GM19043 (cell line): ENCODE data around the gene GPR146.
"Not testable (repeated sequence)": the region's sequence is repeated elsewhere in the genome, so short reads cannot be mapped to it uniquely, and the experiment has no call there.

Source experiments
- ATAC-seq: cut with Tn5 transposase; IDR thresholded peaks from one replicate; pipeline ENCODE4 v1.9.1; 2021; ENCODE audit warnings: low read depth; ENCODE audit not compliant: unreplicated experiment

Gene GPR146

GRCh38 chr7:1024876-1025742, 19.2 kb upstream of the GPR146 start:
- no peak for ATAC-seq

GRCh38 chr7:1025743-1026581, 18.4 kb upstream of the GPR146 start:
- no peak for ATAC-seq

DNA sequence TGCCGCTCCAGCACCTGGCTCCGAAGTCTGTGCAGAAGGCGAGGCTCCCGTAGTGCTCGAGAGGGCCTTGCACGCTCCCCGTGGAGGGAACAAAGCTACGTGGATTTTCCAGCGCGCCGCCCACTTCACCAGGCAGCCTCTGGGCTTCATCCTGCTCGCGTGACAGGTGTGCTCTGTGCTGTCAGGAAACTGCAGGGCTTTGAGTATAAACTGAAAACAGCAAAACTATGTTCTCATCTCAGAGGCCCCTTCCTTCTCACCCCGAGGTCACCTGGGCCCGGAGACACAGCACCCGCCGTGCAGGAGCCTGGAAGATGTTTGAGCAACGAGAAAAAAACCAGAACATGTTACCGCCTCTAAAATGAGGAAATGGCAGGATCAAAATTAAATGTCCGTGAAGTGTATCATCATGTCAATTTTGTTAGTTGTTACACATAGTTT, 17.6 kb upstream of the GPR146 start:
- ATAC-seq = no peak

DNA sequence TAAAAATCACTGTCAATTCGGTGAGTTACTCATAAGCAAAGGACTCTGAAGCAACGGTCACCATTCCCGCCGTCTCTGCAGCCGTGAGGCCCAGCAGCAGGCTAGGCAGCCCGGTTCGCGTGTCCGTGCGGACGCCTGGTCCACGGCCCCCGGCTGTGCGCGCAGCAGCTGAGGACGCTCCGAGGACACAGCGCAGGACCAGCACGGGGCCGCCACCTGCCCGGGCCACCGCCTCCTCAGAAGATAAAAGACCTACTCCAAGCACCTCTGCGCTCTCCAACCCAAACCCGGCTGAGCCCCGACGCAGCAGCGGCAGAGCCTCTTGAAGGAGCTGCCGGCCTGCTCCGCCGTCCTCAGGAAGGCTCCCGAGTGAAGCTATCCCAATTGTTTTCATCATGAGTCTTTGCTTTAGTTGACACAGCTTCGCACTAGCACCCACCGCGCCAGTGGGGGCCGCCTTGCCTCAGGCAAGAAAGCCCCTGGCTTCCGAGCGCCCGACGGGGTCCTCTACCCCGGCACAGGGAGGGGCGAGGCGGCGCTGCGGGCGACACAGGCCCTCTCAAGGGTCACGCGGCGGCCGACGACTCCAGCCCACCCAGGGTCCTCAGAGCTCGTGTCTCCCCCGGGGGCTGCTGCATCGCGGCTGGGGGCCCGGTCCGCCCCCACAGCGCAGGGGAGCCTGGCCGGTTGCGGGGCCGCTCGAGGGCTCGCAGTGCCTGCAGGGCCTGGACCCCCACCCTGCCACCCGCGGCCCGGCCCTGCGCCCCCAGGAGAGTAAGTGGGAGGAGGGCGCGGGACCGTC, 16.9 kb upstream of the GPR146 start:
- no peak for ATAC-seq

- ATAC-seq = peak; percentile 44
These were observed 16.1 kb upstream of the GPR146 start for GRCh38 chr7:1028044-1028770.

GRCh38 chr7:1028775-1029636, 15.3 kb upstream of the GPR146 start:
- no peak for ATAC-seq

- no peak for ATAC-seq
These were observed 14.5 kb upstream of the GPR146 start for GRCh38 chr7:1029637-1030443.

DNA sequence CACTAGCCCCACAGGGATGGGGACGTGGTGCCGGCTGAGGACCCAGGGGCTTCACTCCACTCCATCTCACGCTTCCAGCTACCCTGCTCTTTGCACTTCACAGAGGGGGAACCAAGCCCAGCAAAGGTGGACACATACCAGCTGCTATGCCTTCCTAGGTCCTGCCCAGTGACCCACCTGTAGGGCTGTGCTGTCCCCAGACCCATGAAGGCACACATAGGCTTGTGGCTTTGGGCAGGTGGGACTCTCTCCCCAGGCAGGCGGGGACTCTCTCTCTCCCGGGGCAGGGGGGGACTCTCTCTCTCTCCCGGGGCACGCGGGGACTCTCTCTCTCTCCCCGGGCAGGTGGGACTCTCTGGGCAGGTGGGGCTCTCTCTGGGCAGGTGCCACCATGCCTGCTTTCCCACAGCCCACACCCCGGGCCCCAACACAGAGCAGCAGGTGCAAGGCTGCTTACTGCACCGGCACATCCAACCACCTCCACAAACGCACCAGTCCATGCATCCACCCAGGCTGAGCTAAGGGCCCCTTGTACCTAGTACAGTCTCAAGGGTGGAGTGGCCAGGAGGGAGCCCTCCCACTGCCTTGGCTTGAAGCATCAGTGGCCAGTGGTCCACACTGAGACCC, 13.8 kb upstream of the GPR146 start:
- ATAC-seq = no peak

DNA sequence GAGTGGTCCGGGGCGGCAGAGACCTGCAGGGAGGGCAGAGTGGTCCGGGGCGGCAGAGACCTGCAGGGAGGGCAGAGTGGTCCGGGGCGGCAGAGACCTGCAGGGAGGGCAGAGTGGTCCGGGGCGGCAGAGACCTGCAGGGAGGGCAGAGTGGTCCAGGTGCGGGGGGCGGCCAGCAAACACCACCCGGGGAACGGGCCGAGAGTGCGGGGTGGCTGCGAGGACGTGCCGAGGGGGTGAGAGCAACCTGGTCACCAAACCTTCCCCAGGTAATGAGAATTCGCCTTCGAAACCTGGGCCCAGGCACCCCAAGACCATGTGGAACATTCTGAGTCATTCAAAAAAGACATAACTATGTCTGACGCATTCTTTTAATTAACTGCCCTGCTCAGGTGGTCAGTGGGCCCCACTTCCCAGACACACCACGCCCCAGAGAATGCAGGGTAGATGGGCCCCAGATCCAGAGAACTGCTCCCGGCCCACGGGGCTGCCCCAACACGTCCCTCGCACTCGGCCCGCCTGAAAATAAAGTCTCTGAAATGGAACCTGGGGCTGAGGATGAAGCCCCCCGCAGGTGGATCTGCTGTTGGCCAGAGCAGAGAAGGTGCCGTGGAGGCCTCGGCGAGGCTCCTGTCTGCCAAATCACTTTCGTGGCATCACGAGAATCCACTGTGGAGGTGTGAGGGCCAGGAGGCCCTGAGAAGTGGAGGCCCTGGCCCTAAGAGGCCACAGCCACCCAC, 12.5 kb upstream of the GPR146 start:
- no peak for ATAC-seq

DNA sequence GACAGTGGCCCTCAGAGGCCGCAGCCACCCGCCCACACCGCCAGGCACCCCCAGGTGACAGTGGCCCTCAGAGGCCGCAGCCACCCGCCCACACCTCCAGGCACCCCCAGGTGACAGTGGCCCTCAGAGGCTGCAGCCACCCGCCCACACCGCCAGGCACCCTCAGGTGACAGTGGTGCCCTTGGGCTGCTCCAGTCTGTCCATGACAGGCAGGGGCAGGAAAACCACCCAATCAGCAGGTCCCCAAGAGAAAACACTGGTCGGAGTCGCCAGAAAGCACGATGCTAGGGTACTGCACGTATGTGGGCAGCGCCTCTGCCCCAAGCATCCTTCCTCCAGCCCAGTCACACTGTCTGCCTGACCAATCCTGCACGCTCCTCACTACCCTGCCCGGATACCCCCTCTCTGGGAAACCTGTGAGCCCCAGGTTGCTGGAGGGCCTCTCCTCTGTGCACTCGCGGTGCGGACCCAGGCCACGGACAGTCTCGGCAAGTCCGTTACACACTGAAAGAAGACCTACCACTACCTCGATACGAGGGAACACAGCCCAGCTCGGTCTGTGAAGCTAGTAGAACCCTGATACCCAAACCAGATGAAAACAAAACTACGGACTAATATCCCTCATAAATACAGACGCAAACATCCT, 11.7 kb upstream of the GPR146 start:
- no peak for ATAC-seq

GRCh38 chr7:1033546-1034145, 10.7 kb upstream of the GPR146 start:
- no peak for ATAC-seq

GRCh38 chr7:1034769-1035168, 9.6 kb upstream of the GPR146 start:
- ATAC-seq = not testable (repeated sequence)

DNA sequence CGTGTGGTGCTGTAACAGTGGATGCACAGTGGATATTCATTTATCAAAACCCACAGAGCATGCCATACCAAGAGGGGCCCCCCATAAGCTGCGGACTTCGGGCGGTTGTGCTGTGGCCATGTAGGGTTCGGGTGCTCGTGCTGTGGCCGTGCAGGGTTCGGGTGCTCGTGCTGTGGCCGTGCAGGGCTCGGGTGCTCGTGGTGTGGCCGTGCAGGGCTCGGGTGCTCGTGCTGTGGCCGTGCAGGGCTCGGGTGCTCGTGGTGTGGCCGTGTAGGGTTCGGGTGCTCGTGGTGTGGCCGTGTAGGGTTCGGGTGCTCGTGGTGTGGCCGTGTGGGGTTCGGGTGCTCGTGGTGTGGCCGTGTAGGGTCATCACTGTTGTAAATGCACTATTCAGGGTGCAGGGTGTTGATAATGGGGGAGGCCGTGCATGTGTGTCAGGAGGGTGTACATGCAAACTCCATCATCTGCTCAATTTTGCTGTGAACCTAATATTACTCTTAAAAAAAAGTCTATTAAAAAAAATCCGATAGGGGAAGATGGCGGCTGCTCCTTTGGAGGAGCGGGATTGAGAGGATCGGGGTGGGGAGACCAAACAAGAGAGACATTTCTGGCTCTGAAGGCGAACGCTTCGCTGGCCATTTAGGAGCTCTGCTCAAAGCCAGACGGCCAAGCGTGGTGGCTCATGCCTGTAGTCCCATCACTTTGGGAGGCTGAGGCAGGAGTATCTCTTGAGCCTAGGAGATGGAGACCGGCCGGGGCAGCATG, 8.0 kb upstream of the GPR146 start:
- not testable (repeated sequence) for ATAC-seq

- ATAC-seq = not testable (repeated sequence)
These were observed 4.1 kb upstream of the GPR146 start for GRCh38 chr7:1040233-1040632.

- ATAC-seq = no peak
These were observed 3.6 kb upstream of the GPR146 start for GRCh38 chr7:1040790-1041189.
